Activated CD4-positive, alpha-beta T cell treated with anti-CD3 and anti-CD28 coated beads, Interleukin-2, amount 10 ng/mL, durations not matched to agents 24 days and 14 days (primary cell): ENCODE data around the gene DSTYK. TPM values are rescaled to one million over a fixed set of nuclear protein-coding genes. Genes with fewer than 3 reads are reported as not detected.
A peak's percentile ranks its signal among the peaks of the same experiment; 100 is the strongest.

Source experiments
- DNase-seq: peaks from one replicate; pipeline ENCODE4 v3.0.0; 2022
- H3K27ac Mint-ChIP-seq: one replicate; pipeline ENCODE4 v1.8.0; 2022; ENCODE audit warnings: mild to moderate bottlenecking, mixed read lengths
- H3K27me3 Mint-ChIP-seq: one replicate; pipeline ENCODE4 v1.8.0; 2022; ENCODE audit warnings: mixed read lengths
- H3K36me3 Mint-ChIP-seq: one replicate; pipeline ENCODE4 v1.8.0; 2022; ENCODE audit warnings: low read depth, mild to moderate bottlenecking, mixed read lengths
- H3K4me1 Mint-ChIP-seq: one replicate; pipeline ENCODE4 v1.8.0; 2021; ENCODE audit warnings: mixed read lengths
- H3K4me3 Mint-ChIP-seq: one replicate; pipeline ENCODE4 v1.8.0; 2022; ENCODE audit warnings: mild to moderate bottlenecking, moderate library complexity, mixed read lengths
- H3K9me3 Mint-ChIP-seq: one replicate; pipeline ENCODE4 v1.8.0; 2021; ENCODE audit warnings: mixed read lengths
- intact Hi-C: fragments of 100-400 bp; cut with micrococcal nuclease; formaldehyde crosslinking; loops from one replicate; pipeline ENCODE4 v1.15.1; 2023
- total RNA-seq: library from RNA; stranded (reverse); gene quantifications from 2 replicates; pipeline ENCODE4 v1.2.3, GENCODE V29; 2022

DSTYK gene
- total RNA-seq, 1 donor from 2014 or later: 27.6 TPM

GRCh38 chr1:205109269-205109668 lies 102.2 kb downstream of the DSTYK start:
- intact Hi-C loops: no loop called here

GRCh38 chr1:205108464-205108863 lies 103.0 kb downstream of the DSTYK start:
- intact Hi-C loops: no loop called here
- H3K36me3 Mint-ChIP-seq: peaks cover 47% of the 10 kb centered on the region

More at GRCh38 chr1:205109269-205109668, 102.2 kb downstream of the DSTYK start:
- Mint-ChIP-seq H3K27ac (no peak overlapping the region), H3K36me3 (peaks cover 43% of the 10 kb centered on the region), H3K9me3 (no peaks in the 10 kb centered on the region), H3K4me3 (no peak overlapping the region), H3K27me3 (no peaks in the 10 kb centered on the region), H3K4me1 (peaks cover 9% of the 10 kb centered on the region)
- DNase-seq: no peak

DNA sequence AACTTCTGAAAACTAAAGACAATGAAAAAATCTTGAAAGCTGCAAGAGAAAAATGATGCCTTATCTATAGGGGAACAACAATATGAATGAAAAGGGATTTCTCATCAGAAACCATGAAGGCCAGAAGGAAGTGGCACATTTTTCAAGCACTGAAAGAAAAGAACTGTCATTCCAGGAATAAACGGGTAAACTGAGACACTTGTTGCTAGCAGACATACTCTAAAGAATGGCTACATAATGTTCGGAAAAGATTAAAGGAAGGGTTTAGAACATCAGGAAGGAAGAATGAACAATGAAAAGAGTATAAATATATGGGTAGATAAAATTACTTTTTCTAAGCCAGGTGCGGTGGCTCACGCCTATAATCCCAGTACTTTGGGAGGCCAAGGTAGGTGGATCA lies 104.2 kb downstream of the DSTYK start:
- Mint-ChIP-seq H3K4me1 (peaks cover 9% of the 10 kb centered on the region), H3K27ac (no peak overlapping the region), H3K27me3 (no peaks in the 10 kb centered on the region), H3K9me3 (no peaks in the 10 kb centered on the region), H3K36me3 (peaks cover 52% of the 10 kb centered on the region), H3K4me3 (no peak overlapping the region)
- intact Hi-C loops: no loop called here
- DNase-seq: no peak

More at GRCh38 chr1:205108464-205108863, 103.0 kb downstream of the DSTYK start:
- peak overlapping the region; percentile 30 for H3K27ac Mint-ChIP-seq
- no peak overlapping the region for H3K4me3 Mint-ChIP-seq
- H3K27me3 Mint-ChIP-seq: no peaks in the 10 kb centered on the region
- DNase-seq: no peak
- peaks cover 9% of the 10 kb centered on the region for H3K4me1 Mint-ChIP-seq
- no peaks in the 10 kb centered on the region for H3K9me3 Mint-ChIP-seq

- Mint-ChIP-seq H3K27me3 (no peaks in the 10 kb centered on the region), H3K4me3 (no peak overlapping the region), H3K9me3 (no peaks in the 10 kb centered on the region), H3K27ac (no peak overlapping the region), H3K36me3 (peaks cover 76% of the 10 kb centered on the region), H3K4me1 (peaks cover 6% of the 10 kb centered on the region)
- intact Hi-C loops: no loop called here
- no peak for DNase-seq
Observed at GRCh38 chr1:205102404-205102803, 109.1 kb downstream of the DSTYK start.

DNA sequence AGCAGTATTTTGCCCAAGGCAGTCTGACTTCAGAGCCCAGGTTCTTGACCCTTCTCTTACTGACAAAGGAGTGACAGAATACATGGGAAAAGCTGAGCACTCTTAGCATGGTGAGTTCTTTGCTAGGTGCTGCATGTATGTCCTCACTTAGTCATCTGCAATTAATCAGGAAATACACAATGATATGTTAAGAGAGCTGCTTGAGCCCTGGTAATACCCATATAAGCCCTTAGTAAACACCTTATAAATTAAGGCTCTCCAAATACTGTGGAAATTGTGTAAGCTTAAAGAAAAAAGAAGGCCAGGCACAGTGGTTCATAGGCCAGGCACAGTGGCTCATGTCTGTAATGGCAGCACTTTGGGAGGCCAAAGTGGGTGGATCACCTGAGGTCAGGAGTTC lies 113.3 kb downstream of the DSTYK start:
- DNase-seq: no peak
- H3K36me3 Mint-ChIP-seq: peaks cover 70% of the 10 kb centered on the region
- H3K27ac Mint-ChIP-seq: no peak overlapping the region
- intact Hi-C loops: no loop called here
- no peak overlapping the region for H3K4me3 Mint-ChIP-seq
- H3K9me3 Mint-ChIP-seq: no peaks in the 10 kb centered on the region
- H3K27me3 Mint-ChIP-seq: no peaks in the 10 kb centered on the region
- H3K4me1 Mint-ChIP-seq: no peaks in the 10 kb centered on the region

- no peaks in the 10 kb centered on the region for H3K4me1 Mint-ChIP-seq
- no peaks in the 10 kb centered on the region for H3K9me3 Mint-ChIP-seq
- no peak overlapping the region for H3K27ac Mint-ChIP-seq
- H3K36me3 Mint-ChIP-seq: peaks cover 63% of the 10 kb centered on the region
- intact Hi-C loops: no loop called here
- H3K27me3 Mint-ChIP-seq: no peaks in the 10 kb centered on the region
- no peak overlapping the region for H3K4me3 Mint-ChIP-seq
- no peak for DNase-seq
Observed at GRCh38 chr1:205095422-205095821, 116.1 kb downstream of the DSTYK start.

Other genes with a start within 250 kb of the DSTYK start
- gene CNTN2, start 168.5 kb downstream of the DSTYK start, total RNA-seq: not detected in 2 replicates
- 3.6 and 3.7 TPM in 2 replicates for gene TMEM81, start 127.2 kb downstream of the DSTYK start, total RNA-seq
- 24.0 and 27.2 TPM in 2 replicates for gene RBBP5, start 89.7 kb downstream of the DSTYK start, total RNA-seq
- gene TMCC2, start 16.2 kb upstream of the DSTYK start, total RNA-seq: 19.9 and 20.9 TPM in 2 replicates
- 0.80 and 1.0 TPM in 2 replicates for gene NUAK2, start 110.0 kb upstream of the DSTYK start, total RNA-seq
- gene KLHDC8A, start 145.2 kb upstream of the DSTYK start, total RNA-seq: 0.44 TPM in 1 of 2 replicates, not detected in the other
- gene LEMD1, start 210.4 kb upstream of the DSTYK start, total RNA-seq: 0.47 TPM in 1 of 2 replicates, not detected in the other
- gene BLACAT1, start 244.3 kb upstream of the DSTYK start, total RNA-seq: 0.16 and 0.17 TPM in 2 replicates